HG03060 (cell line): ENCODE data around the gene OASL.

Experiments used
- ATAC-seq: cut with Tn5 transposase; IDR thresholded peaks from one replicate; pipeline ENCODE4 v1.9.1; 2021; ENCODE audit warnings: low read depth, moderate number of reproducible peaks; ENCODE audit not compliant: unreplicated experiment

The OASL gene

DNA sequence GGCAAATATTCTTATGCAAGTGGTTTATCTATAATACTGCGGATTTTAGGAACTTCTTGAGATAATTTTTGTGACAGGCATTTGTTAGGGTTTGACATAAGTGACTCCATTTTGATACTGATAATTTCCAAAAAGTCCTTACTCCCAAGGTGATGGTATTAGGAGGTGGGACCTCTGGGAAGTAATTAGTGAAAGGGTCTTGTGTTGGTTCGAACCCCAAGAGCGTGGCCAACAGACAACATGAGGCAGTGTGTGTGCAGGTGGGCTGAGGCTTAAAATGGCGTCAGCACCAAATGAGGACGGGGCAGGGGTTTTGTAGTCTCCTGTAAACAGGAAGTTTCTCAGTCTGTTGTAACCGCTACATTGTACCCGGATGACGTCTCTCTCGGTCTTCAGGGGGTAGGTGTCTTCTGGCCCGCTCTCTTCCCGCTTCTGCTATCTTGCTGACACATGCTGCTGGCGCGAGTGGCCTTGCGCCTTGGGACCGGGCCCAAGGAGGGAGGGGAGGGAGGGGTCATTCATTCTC is 21.0 kb downstream of the OASL start:
- ATAC-seq = no peak

DNA sequence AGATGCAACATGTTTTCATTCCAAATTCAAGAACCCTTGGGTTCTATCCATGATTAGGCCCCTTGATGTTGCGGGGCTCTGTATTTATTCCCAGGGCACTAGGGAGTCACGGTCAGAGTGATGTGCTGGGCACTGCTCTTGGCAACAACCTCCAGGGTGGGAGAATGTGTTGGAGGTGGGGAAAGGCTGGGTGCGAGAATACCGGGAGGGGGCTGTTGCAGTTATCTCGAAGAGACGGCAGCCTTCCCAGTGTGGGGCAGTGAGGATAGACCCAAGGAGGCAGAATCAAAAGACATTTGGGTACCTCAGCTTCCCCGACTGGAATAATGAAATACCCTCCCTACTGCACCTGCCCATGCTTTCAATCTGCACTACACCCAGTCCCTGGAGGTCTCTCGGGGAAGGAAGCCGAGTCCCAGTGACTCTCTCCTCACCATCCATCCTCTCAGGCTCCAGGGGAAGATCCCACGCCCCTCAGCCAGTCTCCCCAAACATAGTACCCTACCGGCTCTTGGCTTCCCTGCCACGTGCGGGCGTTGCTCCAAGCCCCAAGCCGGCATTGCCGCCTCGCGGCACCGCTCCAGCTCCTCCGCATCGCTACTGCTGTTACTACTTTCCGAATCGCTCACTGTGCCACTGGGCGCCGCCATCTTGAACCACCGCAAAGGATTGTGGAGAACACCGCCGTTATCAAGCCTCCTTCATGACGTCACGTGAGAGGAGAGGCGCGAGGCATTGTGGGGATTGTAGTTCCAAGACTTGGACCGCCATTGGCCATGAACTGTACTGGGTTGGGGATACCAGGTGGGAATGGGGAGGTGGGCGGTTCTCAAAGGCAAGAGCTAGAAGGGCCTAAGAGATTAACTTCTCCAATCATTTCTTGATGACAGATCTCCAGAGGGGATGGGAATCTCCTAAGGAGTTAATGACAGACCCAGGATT is 22.9 kb downstream of the OASL start, which contains the start of gene C12orf43:
Gene C12orf43, minus strand, starts transcription at position 663 of the 942 bp plus-strand sequence. Its CDS starts 13 bp downstream, at position 650.
- ATAC-seq = peak; percentile 94

DNA sequence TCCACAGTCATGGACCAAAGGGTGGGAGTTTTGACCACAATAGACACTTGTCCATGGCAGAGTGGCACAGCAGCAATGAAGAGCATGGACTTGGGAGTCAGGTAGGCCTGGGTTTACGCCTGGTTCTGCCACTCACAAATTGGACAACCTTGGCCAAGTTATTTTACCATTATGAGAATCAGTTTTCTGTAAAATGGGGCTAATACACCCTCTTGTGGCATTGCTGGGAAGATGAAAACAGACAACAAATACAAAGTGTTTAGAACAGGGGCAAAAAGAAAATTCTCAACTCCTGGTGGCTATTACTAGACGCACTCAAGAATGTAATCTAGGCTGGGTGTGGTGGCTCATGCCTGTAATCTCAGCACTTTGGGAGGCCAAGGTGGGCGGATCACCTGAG is 25.3 kb downstream of the OASL start:
- no peak for ATAC-seq

DNA sequence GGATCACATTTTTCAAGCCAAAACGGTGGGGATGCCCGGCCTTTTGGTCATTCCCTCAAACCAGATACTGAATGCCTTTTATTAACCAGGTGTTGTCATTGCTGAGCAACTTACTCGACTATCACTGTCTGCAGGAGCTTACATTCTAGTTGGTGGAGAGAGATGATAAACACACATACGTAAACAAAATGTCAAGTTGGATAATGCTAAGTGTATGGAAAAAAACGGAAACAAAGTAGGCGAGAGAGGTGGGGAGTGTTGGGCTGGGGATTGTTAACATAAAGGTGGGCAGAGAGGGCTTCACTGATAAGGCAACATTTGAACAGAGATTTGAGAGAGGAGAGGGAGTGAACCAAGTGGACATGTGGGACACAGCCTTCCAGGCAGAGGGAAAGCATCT is 27.2 kb downstream of the OASL start:
- ATAC-seq = no peak

DNA sequence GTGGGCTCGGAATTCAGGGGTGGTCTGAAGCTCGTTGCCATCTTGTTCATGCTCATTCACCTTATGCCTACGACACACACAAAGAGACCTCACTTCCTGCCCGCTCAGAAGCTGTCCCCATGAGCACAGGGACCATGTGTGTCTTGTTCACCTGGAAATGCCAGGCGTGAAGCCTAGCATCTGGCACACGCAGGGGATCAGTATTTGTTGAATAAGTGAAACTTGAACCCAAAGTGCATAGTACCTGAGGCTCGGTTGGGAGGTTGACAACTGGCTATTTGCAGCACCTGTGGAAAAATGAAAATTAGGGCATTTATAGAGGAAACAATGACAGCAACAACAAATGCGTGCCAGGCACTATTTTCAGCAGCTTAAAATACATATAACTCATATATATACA is 28.2 kb downstream of the OASL start:
- ATAC-seq = no peak

DNA sequence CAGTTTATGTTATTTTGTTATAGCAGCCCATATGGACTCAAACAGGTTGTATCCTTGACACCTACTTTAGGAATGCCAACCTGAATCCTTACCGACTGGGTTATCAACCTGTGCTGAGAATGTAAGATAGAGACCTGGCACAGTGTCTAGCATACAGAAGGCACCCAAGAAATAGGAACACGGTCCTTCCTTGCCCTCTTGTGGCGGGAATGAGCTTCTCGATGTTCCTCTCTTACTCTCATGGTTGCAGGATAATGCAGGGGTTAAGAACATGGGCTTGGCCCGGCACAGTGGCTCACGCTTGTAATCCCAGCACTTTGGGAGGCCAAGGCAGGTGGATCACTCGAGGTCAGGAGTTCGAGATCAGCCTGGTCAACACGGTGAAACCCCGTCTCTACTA is 29.3 kb downstream of the OASL start:
- ATAC-seq = no peak

DNA sequence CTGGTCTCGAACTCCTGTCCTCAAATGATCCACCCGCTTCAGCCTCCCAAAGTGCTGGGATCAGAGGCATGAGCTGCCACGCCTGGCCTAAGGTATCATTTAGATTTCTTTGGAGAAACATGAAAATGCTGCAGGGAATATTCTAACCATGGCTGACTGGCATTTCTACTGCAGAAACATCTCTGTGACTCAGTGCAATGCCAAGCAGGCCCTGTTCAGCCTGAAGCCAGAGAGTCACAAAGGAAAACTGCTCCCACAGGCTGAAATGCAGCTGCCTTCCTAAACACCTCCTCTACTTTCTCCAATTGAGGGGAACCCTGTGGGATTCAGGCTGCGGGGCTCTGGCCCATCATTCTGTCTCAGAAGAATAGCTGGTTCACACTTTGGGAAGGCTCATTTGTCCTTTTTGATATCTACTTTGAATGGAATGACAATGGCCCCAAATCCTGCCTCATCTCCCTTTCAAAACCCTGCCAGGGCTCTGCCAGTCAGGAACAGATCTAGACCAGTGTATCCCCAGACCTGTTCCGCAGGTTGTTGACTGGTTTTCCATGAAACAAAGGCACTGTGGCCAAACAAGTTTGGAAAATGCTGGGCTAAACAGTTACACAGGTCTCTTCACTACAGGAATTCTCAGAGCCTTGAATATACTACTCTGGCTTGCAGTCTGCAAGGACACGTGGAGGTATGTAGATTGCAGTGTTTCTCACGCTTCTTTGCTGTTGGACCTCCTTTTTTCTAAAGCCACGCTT is 30.5 kb downstream of the OASL start:
- ATAC-seq = no peak

DNA sequence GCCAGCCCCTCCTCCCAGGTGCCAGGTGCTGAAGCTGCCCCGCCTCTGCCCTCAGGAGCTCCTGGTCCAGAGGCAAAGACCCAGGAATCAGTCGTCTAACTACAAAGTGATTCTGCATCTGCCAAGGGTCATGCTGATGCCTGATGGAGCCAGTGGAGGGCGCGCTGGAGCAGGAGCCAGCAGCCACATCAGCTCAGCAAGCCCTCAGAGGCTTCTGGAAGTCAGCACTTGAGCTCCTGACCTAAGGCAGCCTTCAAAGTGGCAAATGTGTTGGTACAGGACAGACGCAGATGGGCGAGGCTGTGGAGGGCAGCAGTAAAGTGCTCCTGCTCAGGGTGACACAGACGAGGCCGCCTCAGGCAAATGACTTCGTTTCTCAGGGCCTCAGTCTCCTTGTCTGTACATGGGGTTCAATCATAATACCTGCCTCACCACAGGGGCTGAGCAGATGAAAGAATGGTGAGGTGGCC is 33.7 kb downstream of the OASL start:
- ATAC-seq = no peak

DNA sequence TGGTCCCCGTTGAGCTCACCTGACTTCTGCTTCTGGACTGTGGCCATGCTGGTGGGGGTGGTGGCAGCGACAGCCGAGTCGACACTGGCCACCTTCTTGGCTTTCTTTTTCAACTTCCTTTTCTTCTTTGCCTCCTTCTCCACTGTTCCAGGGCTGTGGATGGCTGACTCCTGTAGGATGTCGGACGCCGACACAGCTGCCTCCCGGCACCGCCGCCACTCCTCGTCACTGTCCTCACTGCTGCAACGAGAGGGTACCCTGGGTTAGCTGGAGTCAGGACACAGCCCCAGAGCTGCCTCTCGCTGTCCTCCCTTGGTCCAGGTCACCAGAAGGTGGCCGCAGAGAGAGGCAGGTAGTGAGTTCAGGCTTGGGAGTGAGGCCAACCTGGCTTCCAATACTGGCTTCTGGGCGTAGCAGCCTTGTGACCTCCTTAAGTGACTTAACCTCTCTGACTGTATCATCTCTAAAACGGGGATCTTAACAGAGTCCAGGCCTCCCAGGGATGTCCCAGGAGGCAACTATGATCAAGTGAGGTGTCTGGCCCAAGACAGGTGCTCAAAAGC is 34.7 kb downstream of the OASL start:
- no peak for ATAC-seq

DNA sequence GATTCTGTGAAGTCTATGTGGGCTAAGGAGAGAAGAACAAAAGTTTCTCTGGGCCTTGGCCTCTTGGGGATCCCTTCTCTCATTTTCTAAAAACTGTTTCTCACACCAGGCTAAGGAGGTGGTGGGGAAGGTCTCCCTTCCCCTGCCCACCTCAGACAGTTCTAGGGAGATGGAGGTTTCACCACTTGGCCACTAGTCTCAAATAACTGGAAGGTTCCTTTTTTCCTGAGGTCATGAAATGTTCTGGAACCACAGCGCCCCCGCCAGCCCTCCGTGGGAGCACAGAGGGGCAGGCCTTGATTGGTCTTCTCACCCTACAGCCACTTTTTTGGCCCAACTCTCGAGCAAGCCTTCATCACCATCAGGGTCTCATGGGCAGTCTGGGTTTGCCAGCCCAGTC is 35.4 kb downstream of the OASL start:
- no peak for ATAC-seq

DNA sequence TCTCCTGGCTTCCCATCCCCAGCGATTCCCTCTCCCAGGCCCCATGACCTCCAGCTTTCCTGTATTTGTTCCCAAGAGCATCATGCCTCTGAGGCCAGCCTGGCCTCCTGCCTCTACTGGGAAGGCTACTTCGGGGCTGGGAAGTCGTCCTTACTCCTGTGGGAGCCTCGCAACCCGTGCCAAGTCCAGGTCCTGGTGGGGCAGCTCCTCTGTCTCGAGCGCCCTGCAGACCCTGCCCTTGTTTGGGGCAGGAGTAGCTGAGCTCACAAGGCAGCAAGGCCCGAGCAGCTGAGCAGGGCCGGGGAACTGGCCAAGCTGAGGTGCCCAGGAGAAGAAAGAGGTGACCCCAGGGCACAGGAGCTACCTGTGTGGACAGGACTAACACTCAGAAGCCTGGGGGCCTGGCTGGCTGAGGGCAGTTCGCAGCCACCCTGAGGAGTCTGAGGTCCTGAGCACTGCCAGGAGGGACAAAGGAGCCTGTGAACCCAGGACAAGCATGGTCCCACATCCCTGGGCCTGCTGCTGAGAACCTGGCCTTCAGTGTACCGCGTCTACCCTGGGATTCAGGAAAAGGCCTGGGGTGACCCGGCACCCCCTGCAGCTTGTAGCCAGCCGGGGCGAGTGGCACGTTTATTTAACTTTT is 37.1 kb downstream of the OASL start:
- no peak for ATAC-seq

DNA sequence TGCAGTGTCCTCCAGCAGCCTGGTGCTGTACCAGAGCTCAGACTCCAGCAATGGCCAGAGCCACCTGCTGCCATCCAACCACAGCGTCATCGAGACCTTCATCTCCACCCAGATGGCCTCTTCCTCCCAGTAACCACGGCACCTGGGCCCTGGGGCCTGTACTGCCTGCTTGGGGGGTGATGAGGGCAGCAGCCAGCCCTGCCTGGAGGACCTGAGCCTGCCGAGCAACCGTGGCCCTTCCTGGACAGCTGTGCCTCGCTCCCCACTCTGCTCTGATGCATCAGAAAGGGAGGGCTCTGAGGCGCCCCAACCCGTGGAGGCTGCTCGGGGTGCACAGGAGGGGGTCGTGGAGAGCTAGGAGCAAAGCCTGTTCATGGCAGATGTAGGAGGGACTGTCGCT is 38.0 kb downstream of the OASL start:
- no peak for ATAC-seq

DNA sequence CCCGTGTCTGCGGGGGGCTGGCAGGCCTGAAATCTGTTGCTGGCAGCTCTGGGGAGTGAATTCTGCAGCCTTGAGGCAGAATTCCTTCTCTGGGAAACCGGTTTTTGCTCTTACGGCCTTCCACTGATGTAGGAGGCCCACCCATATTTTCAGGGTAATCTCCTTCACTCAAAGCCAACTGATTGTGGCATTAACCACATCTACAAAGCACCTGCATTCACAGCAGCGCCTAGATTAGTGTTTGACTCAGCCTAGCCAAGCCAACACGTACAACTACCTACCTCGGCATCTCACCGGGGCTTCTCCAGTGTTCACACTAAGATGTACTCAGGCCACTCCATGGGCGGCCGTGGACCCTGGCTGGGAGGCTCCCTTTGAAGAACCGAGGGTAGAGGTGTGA is 38.5 kb downstream of the OASL start:
- no peak for ATAC-seq

DNA sequence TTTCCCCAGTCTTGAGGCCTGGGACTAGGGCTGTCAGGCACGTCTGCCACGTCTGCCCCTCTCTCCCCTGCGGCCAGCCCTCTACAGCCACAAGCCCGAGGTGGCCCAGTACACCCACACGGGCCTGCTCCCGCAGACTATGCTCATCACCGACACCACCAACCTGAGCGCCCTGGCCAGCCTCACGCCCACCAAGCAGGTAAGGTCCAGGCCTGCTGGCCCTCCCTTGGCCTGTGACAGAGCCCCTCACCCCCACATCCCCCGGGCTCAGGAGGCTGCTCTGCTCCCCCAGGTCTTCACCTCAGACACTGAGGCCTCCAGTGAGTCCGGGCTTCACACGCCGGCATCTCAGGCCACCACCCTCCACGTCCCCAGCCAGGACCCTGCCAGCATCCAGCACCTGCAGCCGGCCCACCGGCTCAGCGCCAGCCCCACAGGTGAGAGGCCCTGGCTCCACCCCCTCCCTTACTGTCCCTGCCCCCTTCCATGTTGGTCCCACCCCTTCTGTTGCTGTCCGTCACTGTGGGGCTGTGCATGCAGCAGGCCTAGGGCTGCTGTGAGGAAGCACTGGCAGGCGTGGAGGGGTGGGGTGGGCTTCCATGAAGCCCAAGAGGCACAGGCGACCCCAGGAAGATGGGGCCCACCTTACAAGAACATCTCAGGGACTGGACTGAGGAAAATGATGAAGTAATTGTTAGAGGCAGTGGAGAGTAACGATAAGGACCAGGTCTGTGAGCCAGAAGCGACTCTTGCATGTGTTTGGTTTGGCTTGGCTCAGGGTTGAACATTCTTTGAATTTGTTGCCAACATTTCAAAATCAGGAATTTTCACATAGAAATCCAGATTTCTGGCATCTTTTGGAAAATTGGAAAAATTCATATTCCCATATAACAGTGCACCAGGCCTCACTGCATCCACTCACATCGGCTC is 39.6 kb downstream of the OASL start:
- ATAC-seq = no peak

DNA sequence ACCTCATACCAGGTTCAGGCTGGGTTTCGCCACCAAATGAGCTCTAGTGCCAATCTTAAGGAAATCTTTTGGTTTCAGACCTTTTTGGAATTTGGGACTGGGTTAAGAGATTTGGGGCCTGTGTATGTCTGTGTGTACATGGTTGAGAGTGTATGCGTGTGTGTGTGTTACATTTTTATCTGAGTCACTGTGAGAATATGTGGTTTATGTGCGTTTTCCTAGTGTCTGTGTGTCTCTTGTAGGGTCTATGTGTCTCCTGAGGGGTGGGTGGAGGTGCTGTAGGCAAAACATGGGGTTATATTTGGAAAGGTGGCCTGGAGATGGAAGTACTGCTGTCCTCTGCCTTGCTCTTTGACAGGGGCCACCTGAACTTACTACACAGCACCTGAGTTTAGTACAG is 40.6 kb downstream of the OASL start:
- no peak for ATAC-seq

DNA sequence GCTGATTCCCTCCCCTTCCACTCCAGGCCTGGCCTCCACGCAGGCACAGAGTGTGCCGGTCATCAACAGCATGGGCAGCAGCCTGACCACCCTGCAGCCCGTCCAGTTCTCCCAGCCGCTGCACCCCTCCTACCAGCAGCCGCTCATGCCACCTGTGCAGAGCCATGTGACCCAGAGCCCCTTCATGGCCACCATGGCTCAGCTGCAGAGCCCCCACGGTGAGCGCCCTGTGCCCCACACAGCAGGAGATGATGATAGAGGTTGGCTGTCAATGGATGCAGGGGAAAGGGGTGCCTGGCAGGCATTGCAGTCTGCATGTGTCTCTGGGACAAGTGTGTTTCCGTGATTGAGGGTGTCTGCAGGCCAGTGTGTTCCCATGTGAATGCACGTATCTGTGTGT is 41.6 kb downstream of the OASL start:
- ATAC-seq = no peak

DNA sequence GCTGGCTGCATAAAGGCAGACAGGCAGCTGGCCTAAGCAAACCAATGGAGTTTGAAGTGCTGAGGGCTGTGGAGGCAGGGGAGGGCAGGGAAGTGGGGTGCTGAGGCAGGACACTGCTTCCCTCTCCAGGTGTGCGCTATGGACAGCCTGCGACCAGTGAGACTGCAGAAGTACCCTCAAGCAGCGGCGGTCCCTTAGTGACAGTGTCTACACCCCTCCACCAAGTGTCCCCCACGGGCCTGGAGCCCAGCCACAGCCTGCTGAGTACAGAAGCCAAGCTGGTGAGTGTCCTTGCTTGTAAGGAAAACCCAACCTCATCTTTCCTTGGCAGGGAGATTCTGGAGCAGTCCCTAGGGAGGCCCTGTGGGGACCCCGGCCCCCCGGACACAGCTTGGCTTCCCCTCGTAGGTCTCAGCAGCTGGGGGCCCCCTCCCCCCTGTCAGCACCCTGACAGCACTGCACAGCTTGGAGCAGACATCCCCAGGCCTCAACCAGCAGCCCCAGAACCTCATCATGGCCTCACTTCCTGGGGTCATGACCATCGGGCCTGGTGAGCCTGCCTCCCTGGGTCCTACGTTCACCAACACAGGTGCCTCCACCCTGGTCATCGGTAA is 42.8 kb downstream of the OASL start:
- ATAC-seq = no peak

DNA sequence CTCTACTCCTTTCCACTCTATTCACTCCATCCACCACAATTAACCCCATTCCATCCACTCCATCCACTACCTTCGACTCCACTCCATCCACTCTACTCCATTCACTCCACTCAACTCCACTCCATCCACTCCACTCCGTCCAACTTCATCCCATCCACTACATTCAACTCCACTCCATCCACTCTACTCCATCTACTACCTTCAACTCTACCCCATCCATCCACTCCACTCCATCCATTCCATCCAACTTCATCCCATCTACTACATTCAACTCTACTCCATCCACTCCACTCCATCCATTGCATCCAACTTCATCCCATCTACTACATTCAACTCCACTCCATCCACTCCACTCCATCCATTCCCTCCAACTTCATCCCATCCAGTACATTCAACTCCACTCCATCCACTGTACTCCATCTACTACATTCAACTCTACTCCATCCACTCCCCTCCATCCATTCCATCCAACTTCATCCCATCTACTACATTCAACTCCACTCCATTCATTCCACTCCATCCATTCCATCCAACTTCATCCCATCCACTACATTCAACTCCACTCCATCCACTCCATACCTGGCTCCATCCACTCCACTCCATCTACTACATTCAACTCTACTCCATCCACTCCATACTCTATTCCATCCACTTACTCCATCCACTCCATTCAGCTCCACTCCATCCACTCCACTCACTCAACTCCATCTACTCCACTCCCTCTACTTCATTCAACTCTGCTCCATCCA is 44.3 kb downstream of the OASL start:
- no peak for ATAC-seq
